Right lobe of liver (tissue), 6 donors: ENCODE measurements around the gene THUMPD3. TPM values are rescaled to one million over a fixed set of nuclear protein-coding genes. Genes with fewer than 3 reads are reported as not detected.

Experiments
- ATAC-seq, 4 donors: fragments of 200-7000 bp; cut with Tn5 transposase; one replicate each; pipeline ENCODE4 v1.9.1; 2020; ENCODE audit warnings: mild to moderate bottlenecking in 4 of 4, moderate library complexity in 4 of 4
- DNase-seq, 3 donors: peaks; one replicate each; pipeline ENCODE4 v3.0.0-alpha.2; 2020
- H3K27ac ChIP-seq, 3 donors: fragments of 200-600 bp; one replicate each; pipeline ENCODE4 v1.8.0; 2022
- H3K27me3 ChIP-seq, 2 donors: fragments of 200-600 bp; one replicate each; pipeline ENCODE4 v1.8.0; 2022
- H3K36me3 ChIP-seq, 4 donors: fragments of 200-600 bp; sonication (generic) in 1 of 4; one replicate each; pipeline versions ENCODE4 v1.5.1 to v1.8.0; 2017 to 2022; ENCODE audit warnings: control low read depth in 1 of 4
- H3K4me1 ChIP-seq, 4 donors: fragments of 200-600 bp; sonication (generic) in 1 of 4; one replicate each; pipeline versions ENCODE4 v1.5.1 to v1.8.0; 2017 to 2022; ENCODE audit warnings: control low read depth in 1 of 4
- H3K4me3 ChIP-seq, 3 donors: fragments of 200-600 bp; one replicate each; pipeline ENCODE4 v1.8.0; 2022
- H3K9me3 ChIP-seq, 4 donors: fragments of 200-600 bp; sonication (generic) in 1 of 4; one replicate each; pipeline versions ENCODE4 v1.5.1 to v1.8.0; 2017 to 2022; ENCODE audit warnings: control low read depth in 1 of 4
- POLR2A ChIP-seq: fragments of 450-650 bp; IDR thresholded peaks from one replicate; pipeline ENCODE4 v1.6.1; 2017; ENCODE audit warnings: antibody characterized with exemption, mild to moderate bottlenecking
- WGBS: methylation state at CpG from one replicate; pipeline ENCODE4 v1.1.6; 2018; ENCODE audit warnings: low coverage, low lambda C conversion rate; ENCODE audit not compliant: insufficient coverage; ENCODE audit errors: missing lambda C conversion rate; 5-methylcytosine and 5-hydroxymethylcytosine counted together
- intact Hi-C, 2 donors: fragments of 100-400 bp; cut with DNase I; formaldehyde crosslinking; loops; one replicate each; pipeline versions ENCODE4 v1.11.2 to v1.14.1; 2022
- total RNA-seq, 6 experiments: library from RNA; depleted of rRNA in 2 of 6; stranded (reverse); fragments of >200 nt in 2 of 6; fragmentation: NEBNext Ultra II Directional in 3 of 6; extraction: Animal tissue kit (Norgen Biotek cat#: 25700) in 3 of 6; gene quantifications; one replicate each; pipeline versions ENCODE4 v1.1.0 to v1.2.4, GENCODE V29; 2016 to 2023
- TF ChIP-seq, protein P1 (sequence below), 4 donors: fragments of 200-600 bp in 3 of 4; fragments of 450-650 bp in 1 of 4; IDR thresholded peaks; one replicate each; pipeline versions ENCODE4 v1.5.1 to v1.8.0; 2016 to 2022; ENCODE audit warnings: antibody characterized with exemption in 4 of 4, mild to moderate bottlenecking in 2 of 4
- donor health status: DM: no; HTN: yes; CAD: no.
- donor health status: DM: no; HTN: no; CAD: no.
- donor health status: DM: no; HTN: no; CAD: no.
- donor health status: DM: no; HTN: yes; CAD: no.
- donor health status: DM: no; HTN: yes; CAD: no.

THUMPD3 gene
- total RNA-seq, 6 experiments from 2014 or later = 19.0 to 23.4 (median 21.2) TPM

DNA sequence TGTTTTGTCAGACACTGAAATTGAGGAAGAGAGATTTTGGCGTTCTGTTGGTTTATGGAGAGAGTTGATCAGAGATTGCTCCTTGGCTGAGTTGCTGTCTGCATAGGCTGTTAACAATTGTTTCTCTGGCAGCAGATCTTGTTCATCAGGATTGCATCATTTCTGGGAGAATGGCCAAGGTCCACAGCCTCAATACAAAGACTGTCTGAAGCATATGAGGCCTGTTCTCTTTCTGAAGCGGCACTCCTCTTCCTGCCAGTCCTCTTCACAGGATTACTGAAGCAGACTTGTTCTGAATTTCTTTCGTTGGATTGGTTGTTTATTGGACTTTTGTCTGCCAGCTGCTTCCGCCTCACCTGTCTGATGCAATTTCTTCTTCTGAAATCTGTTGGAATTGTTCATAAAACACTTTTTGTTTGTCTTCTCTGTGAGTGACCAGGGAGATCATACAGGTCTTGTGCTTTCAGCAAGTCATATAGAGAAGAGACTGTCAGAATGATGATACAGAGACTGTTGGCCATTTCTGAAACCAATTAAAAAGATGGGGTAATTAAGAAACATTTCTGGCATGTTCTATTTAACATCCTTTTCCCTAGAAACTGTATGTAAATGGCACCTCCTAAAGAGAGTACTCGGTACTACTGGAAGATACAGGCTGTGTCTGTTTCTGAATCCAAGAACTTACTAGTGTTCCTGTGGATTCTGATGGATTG, 60.0 kb downstream of the THUMPD3 start:
- DNase-seq = peak; percentile 50 to 92 (median 54)
- peak; percentile 74 for TF ChIP-seq POLR2A
- TF ChIP-seq, protein P1, sequence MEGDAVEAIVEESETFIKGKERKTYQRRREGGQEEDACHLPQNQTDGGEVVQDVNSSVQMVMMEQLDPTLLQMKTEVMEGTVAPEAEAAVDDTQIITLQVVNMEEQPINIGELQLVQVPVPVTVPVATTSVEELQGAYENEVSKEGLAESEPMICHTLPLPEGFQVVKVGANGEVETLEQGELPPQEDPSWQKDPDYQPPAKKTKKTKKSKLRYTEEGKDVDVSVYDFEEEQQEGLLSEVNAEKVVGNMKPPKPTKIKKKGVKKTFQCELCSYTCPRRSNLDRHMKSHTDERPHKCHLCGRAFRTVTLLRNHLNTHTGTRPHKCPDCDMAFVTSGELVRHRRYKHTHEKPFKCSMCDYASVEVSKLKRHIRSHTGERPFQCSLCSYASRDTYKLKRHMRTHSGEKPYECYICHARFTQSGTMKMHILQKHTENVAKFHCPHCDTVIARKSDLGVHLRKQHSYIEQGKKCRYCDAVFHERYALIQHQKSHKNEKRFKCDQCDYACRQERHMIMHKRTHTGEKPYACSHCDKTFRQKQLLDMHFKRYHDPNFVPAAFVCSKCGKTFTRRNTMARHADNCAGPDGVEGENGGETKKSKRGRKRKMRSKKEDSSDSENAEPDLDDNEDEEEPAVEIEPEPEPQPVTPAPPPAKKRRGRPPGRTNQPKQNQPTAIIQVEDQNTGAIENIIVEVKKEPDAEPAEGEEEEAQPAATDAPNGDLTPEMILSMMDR (IDR thresholded peaks at IDR 0.05) = peak; percentile 45 to 56 (median 48)
- Histone ChIP-seq H3K9me3 (no peaks in the 10 kb centered on the region), H3K27me3 (no peaks in the 10 kb centered on the region), H3K36me3 (peaks cover 0 to 14% (median 5%) of the 10 kb centered on the region in 4 donors), H3K27ac (peak overlapping the region; percentile 35 to 74 (median 60)), H3K4me3 (peak overlapping the region in 1 of 3 donors; percentile 10), H3K4me1 (peaks cover 0 to 84% (median 32%) of the 10 kb centered on the region in 4 donors)
- intact Hi-C loops = no loop called here
- WGBS = 8% methylated on average over 5 of the region's 5 CpGs
- peak; percentile 93 to 98 (median 96) for ATAC-seq

DNA sequence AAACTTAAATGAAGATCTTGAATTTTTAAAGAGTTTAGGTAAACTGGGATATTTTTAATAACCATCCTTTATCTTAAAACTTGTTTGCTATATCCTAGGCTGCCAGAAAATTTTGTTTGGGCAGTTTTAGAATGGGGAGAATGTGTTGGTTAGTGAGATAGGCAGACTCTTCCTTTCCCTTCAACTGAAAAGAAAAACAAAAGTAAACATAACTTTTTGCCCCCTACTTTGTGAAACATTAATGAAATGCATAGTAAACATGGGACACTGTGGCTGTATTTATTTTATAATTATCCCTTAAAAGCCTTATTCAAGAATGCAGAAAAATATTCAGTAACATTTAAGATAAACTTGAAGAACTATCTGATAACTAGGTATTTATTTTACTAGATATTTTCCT, 65.6 kb downstream of the THUMPD3 start:
- H3K4me3 ChIP-seq = no peak overlapping the region
- DNase-seq (no peak), ATAC-seq (peak; percentile 44 to 70 (median 64))
- peaks cover 0 to 61% (median 37%) of the 10 kb centered on the region in 4 donors for H3K36me3 ChIP-seq
- H3K27me3 ChIP-seq = no peaks in the 10 kb centered on the region
- H3K9me3 ChIP-seq = no peaks in the 10 kb centered on the region
- TF ChIP-seq, protein P1 (IDR thresholded peaks at IDR 0.05) = no peak
- no peak for TF ChIP-seq POLR2A
- intact Hi-C loops = no loop called here
- H3K4me1 ChIP-seq = peaks cover 0 to 48% (median 15%) of the 10 kb centered on the region in 4 donors
- H3K27ac ChIP-seq = peak overlapping the region in 1 of 3 donors; percentile 26

DNA sequence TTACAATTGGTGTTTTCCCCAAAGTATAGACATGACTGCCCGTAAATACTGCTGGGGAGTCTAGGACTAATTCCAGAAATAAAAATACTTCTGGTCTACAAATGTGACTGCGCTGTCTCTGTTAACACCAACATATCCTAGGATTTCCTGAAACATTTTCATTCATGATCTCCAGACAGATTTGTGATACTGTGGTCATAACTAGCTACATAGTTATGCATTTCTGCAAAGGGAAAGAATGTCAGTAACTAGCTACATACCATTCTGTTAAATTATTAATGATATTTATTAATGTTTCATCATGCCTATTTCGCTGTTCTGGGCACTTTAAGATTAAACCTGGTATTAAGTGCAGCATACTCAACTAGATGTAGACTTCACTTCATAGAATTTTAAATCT, 67.9 kb downstream of the THUMPD3 start:
- Histone ChIP-seq H3K27me3 (no peaks in the 10 kb centered on the region), H3K27ac (no peak overlapping the region), H3K9me3 (no peaks in the 10 kb centered on the region), H3K4me1 (peaks cover 0 to 25% (median 3%) of the 10 kb centered on the region in 4 donors), H3K36me3 (peaks cover 7 to 84% (median 55%) of the 10 kb centered on the region in 4 donors), H3K4me3 (no peak overlapping the region)
- no peak for ATAC-seq
- TF ChIP-seq, protein P1 (IDR thresholded peaks at IDR 0.05) = no peak
- no peak for TF ChIP-seq POLR2A
- 93% methylated on average over 3 of the region's 3 CpGs for WGBS
- intact Hi-C loops = no loop called here
- no peak for DNase-seq

DNA sequence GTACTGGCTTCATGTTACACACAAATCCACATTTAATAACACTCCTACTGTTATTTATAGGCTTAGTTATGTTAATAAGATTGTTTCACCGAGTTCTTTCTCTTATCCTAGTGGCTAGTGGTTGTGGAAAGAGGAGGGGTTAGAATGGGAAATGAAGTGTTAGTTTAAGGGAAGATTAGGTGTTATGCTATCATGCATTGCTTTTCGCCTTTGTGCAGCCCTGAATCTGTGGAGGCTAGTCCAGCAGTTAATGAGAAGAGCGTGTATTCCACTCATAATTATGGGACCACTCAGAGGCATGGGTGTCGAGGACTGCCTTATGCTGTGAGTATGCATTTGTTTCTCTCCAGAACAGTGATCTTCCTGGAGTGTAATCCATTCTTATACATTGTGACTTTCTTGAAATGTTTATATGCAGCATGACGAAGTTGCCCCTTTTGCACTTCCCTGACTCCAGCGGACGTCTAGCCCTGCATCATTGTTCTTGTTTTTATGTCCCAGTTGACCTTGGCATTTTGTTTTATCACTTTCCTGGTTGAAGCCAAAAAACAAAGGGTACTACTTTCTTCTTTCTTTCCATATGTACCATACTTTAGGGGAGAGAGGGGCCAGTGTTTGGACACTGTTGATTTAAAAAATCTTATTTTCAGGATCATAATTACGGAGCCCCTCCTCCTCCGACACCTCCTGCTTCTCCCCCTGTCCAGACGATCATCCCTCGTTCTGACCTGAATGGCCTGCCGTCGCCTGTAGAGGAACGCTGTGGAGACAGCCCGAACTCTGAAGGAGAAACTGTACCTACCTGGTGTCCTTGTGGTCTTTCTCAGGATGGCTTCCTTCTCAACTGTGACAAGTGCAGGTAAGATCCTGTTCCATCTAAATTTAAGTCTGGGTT, 71.0 kb downstream of the THUMPD3 start:
- Histone ChIP-seq H3K36me3 (peaks cover 15 to 99% (median 58%) of the 10 kb centered on the region in 4 donors), H3K9me3 (no peaks in the 10 kb centered on the region), H3K4me1 (peaks cover 0 to 3% (median 1%) of the 10 kb centered on the region in 4 donors), H3K27ac (no peak overlapping the region), H3K27me3 (no peaks in the 10 kb centered on the region), H3K4me3 (no peak overlapping the region)
- intact Hi-C loops = no loop called here
- ATAC-seq (no peak), DNase-seq (no peak)
- TF ChIP-seq, protein P1 (IDR thresholded peaks at IDR 0.05) = no peak
- no peak for TF ChIP-seq POLR2A
- WGBS = 82% methylated on average over 15 of the region's 15 CpGs
